OCI-LY7 (cell line): ENCODE measurements around the gene WRNIP1.
"Not testable (repeated sequence)": the region's sequence is repeated elsewhere in the genome, so short reads cannot be mapped to it uniquely, and the experiment has no call there.

ENCODE experiments used
- CTCF ChIP-seq: fragments of 200-600 bp; sonication (generic); conservative IDR thresholded peaks from 2 replicates; pipeline ENCODE4 v1.5.1; 2014; ENCODE audit warnings: mild to moderate bottlenecking, antibody characterized with exemption, low read length, moderate library complexity, mixed read lengths
- EZH2phosphoT487 ChIP-seq: fragments of 200-600 bp; sonication (generic); IDR thresholded peaks from 2 replicates; pipeline ENCODE4 v1.6.1; 2018; ENCODE audit warnings: low read depth, borderline replicate concordance, mild to moderate bottlenecking, mixed run types, antibody characterized with exemption, low read length, moderate library complexity, mixed read lengths

GRCh38 chr6:2762868-2763267 lies 2.3 kb upstream of the WRNIP1 start:
- not testable (repeated sequence) for TF ChIP-seq CTCF, EZH2phosphoT487
